ENCODE data around the gene PPFIA3. TPM values are rescaled to one million over a fixed set of nuclear protein-coding genes. Genes with fewer than 3 reads are reported as not detected.
A peak's percentile ranks its signal among the peaks of the same experiment; 100 is the strongest.

PPFIA3 gene
- polyA plus RNA-seq, 1 of the 3 experiments (the other 2 are of a cell fraction) = 5.7 TPM

- H2AFZ ChIP-seq (ENCODE audit: low read depth) = peak overlapping the region; percentile 63; the same call in 1 of the 2 replicates
- CTCF ChIA-PET = interaction anchor here (1.1 to 2.9 kb wide), 9 partner anchors 10 to 70 kb away, joined by 3 to 11 read pairs (median 6); partner anchors contain the start of gene LIN7B
These were observed 9.3 kb downstream of the PPFIA3 start for GRCh38 chr19:49128545-49129237.

More at GRCh38 chr19:49128545-49129237, 9.3 kb downstream of the PPFIA3 start:
- Histone ChIP-seq H3K36me3 (replicated peaks in 1 of 2; ENCODE audit: control insufficient read depth in 1 of 2, insufficient read depth in 2 of 2, low read length in 1 of 2) (no peaks in the 10 kb centered on the region), H3K9me3 (no peaks in the 10 kb centered on the region), H3K9me2 (no peaks in the 10 kb centered on the region), H3K27me3 (ENCODE audit: insufficient read depth) (no peaks in the 10 kb centered on the region), H3F3A (replicated peaks; ENCODE audit: insufficient read depth) (no peaks in the 10 kb centered on the region), H3K9ac (no peak overlapping the region), H4K20me1 (ENCODE audit: insufficient read depth) (no peaks in the 10 kb centered on the region), H3K4me2 (peak overlapping the region; percentile 70), H3K79me2 (ENCODE audit: insufficient read depth) (no peaks in the 10 kb centered on the region), H3K4me3 (ENCODE audit: low read depth in 2 of 2, low read length in 1 of 2) (peak overlapping the region in 1 of 2 experiments; percentile 47; a peak in 1 of 4 replicates), H3K27ac (ENCODE audit: low read depth in 2 of 2, low read length in 1 of 2) (peak overlapping the region in 1 of 2 experiments; percentile 21; a peak in 3 of 4 replicates), H3K4me1 (ENCODE audit: control insufficient read depth in 1 of 2, insufficient read depth in 2 of 2, low read depth in 1 of 2, low read length in 1 of 2) (peaks cover 10 to 11% of the 10 kb centered on the region in 2 experiments; a peak in 2 of 4 replicates)
- no peak for DNase-seq
- POLR2A ChIA-PET = interaction anchor here (0.7 to 2.0 kb wide), 4 partner anchors 11 to 22 kb away, joined by 3 to 5 read pairs (median 4); no protein-coding TSS in a partner anchor
- WGBS (ENCODE audit: low lambda C conversion rate) = 81% methylated on average over 15 of the region's 15 CpGs
- no peak for TF ChIP-seq TAF1 (IDR thresholded peaks at IDR 0.05; ENCODE audit: borderline replicate concordance, low read depth, low read length)
- no peak for TF ChIP-seq ELF1 (IDR thresholded peaks at IDR 0.05)
- TF ChIP-seq MAX (IDR thresholded peaks at IDR 0.05; ENCODE audit: low read depth) = no peak
- no peak for TF ChIP-seq CTCF (IDR thresholded peaks at IDR 0.05)
- no peak for TF ChIP-seq YY1 (IDR thresholded peaks at IDR 0.05; ENCODE audit: low read depth)
- no peak for TF ChIP-seq RFX5 (IDR thresholded peaks at IDR 0.05; ENCODE audit: low read length)
- no peak for TF ChIP-seq JUND (IDR thresholded peaks at IDR 0.05)
- no peak for TF ChIP-seq TCF12 (IDR thresholded peaks at IDR 0.05)
- no peak for TF ChIP-seq MXI1 (IDR thresholded peaks at IDR 0.05; ENCODE audit: low read depth, low read length)
- TF ChIP-seq GATA2 (CRISPR knock-in tag; IDR thresholded peaks at IDR 0.05) = no peak
- no peak for TF ChIP-seq FOSL2 (IDR thresholded peaks at IDR 0.05; ENCODE audit: borderline replicate concordance, low read depth)
- TF ChIP-seq POLR2AphosphoS5 (IDR thresholded peaks at IDR 0.05; ENCODE audit: low read depth, low read length) = no peak
- TF ChIP-seq RAD21 (IDR thresholded peaks at IDR 0.05; ENCODE audit: low read length) = no peak
- no peak for TF ChIP-seq IRF3 (IDR thresholded peaks at IDR 0.05; ENCODE audit: low read depth, low read length)
- TF ChIP-seq CHD2 (IDR thresholded peaks at IDR 0.05; ENCODE audit: low read length, partially characterized antibody) = no peak
- no peak for TF ChIP-seq NRF1 (IDR thresholded peaks at IDR 0.05; ENCODE audit: low read depth, low read length)
- TF ChIP-seq FOXJ3 (CRISPR knock-in tag; IDR thresholded peaks at IDR 0.05) = no peak
- TF ChIP-seq RCOR1 (IDR thresholded peaks at IDR 0.05; ENCODE audit: low read length) = no peak
